Measurements from ENCODE around the gene EXOC8.

The EXOC8 gene

GRCh38 chr1:231376875-231377549, 39.4 kb upstream of the EXOC8 start:
- Histone ChIP-seq H3K4me2 (ENCODE audit: low read length) (no peak overlapping the region), H3K27ac (ENCODE audit: low read length) (no peak overlapping the region), H2AFZ (ENCODE audit: low read depth, low read length) (no peak overlapping the region), H3K9ac (ENCODE audit: low read length) (no peak overlapping the region), H3K36me3 (replicated peaks; ENCODE audit: low read depth, low read length) (no peaks in the 10 kb centered on the region), H3K4me1 (ENCODE audit: low read length) (no peaks in the 10 kb centered on the region), H3K79me2 (ENCODE audit: low read length) (peaks cover 59% of the 10 kb centered on the region), H4K20me1 (ENCODE audit: insufficient read depth, low read length) (peaks cover 86% of the 10 kb centered on the region), H3K9me3 (ENCODE audit: insufficient read depth, low read length) (no peaks in the 10 kb centered on the region), H3K27me3 (ENCODE audit: low read depth, low read length) (no peaks in the 10 kb centered on the region), H3K4me3 (ENCODE audit: low read length) (no peak overlapping the region)
- TF ChIP-seq CTCF (IDR thresholded peaks at IDR 0.05; ENCODE audit: low read depth, low read length) (no peak), EZH2phosphoT487 (IDR thresholded peaks at IDR 0.05; ENCODE audit: low read depth) (no peak)

GRCh38 chr1:231376101-231376500, 38.4 kb upstream of the EXOC8 start:
- H3K79me2 ChIP-seq (ENCODE audit: low read length): peaks cover 50% of the 10 kb centered on the region
- H4K20me1 ChIP-seq (ENCODE audit: insufficient read depth, low read length): peaks cover 85% of the 10 kb centered on the region
- no peaks in the 10 kb centered on the region for H3K36me3 ChIP-seq (replicated peaks; ENCODE audit: low read depth, low read length)
- no peak overlapping the region for H3K27ac ChIP-seq (ENCODE audit: low read length)
- H3K4me2 ChIP-seq (ENCODE audit: low read length): no peak overlapping the region
- H2AFZ ChIP-seq (ENCODE audit: low read depth, low read length): no peak overlapping the region
- no peaks in the 10 kb centered on the region for H3K9me3 ChIP-seq (ENCODE audit: insufficient read depth, low read length)
- no peak overlapping the region for H3K4me3 ChIP-seq (ENCODE audit: low read length)
- H3K4me1 ChIP-seq (ENCODE audit: low read length): no peaks in the 10 kb centered on the region
- no peaks in the 10 kb centered on the region for H3K27me3 ChIP-seq (ENCODE audit: low read depth, low read length)
- H3K9ac ChIP-seq (ENCODE audit: low read length): no peak overlapping the region
- TF ChIP-seq CTCF (IDR thresholded peaks at IDR 0.05; ENCODE audit: low read depth, low read length) (no peak), EZH2phosphoT487 (IDR thresholded peaks at IDR 0.05; ENCODE audit: low read depth) (no peak)

GRCh38 chr1:231374394-231374793, 36.7 kb upstream of the EXOC8 start:
- H3K4me2 ChIP-seq (ENCODE audit: low read length): no peak overlapping the region
- H3K9me3 ChIP-seq (ENCODE audit: insufficient read depth, low read length): no peaks in the 10 kb centered on the region
- TF ChIP-seq CTCF (IDR thresholded peaks at IDR 0.05; ENCODE audit: low read depth, low read length) (no peak), EZH2phosphoT487 (IDR thresholded peaks at IDR 0.05; ENCODE audit: low read depth) (no peak)
- no peaks in the 10 kb centered on the region for H3K27me3 ChIP-seq (ENCODE audit: low read depth, low read length)
- H3K36me3 ChIP-seq (replicated peaks; ENCODE audit: low read depth, low read length): peaks cover 2% of the 10 kb centered on the region
- peaks cover 71% of the 10 kb centered on the region for H4K20me1 ChIP-seq (ENCODE audit: insufficient read depth, low read length)
- H2AFZ ChIP-seq (ENCODE audit: low read depth, low read length): no peak overlapping the region
- no peak overlapping the region for H3K9ac ChIP-seq (ENCODE audit: low read length)
- no peaks in the 10 kb centered on the region for H3K4me1 ChIP-seq (ENCODE audit: low read length)
- no peak overlapping the region for H3K4me3 ChIP-seq (ENCODE audit: low read length)
- H3K27ac ChIP-seq (ENCODE audit: low read length): no peak overlapping the region
- H3K79me2 ChIP-seq (ENCODE audit: low read length): peaks cover 39% of the 10 kb centered on the region

GRCh38 chr1:231372501-231372900, 34.8 kb upstream of the EXOC8 start:
- Histone ChIP-seq H3K9me3 (ENCODE audit: insufficient read depth, low read length) (no peaks in the 10 kb centered on the region), H3K9ac (ENCODE audit: low read length) (no peak overlapping the region), H3K27me3 (ENCODE audit: low read depth, low read length) (no peaks in the 10 kb centered on the region), H3K4me2 (ENCODE audit: low read length) (no peak overlapping the region), H3K4me1 (ENCODE audit: low read length) (no peaks in the 10 kb centered on the region), H3K27ac (ENCODE audit: low read length) (no peak overlapping the region), H2AFZ (ENCODE audit: low read depth, low read length) (no peak overlapping the region), H3K36me3 (replicated peaks; ENCODE audit: low read depth, low read length) (peaks cover 6% of the 10 kb centered on the region), H4K20me1 (ENCODE audit: insufficient read depth, low read length) (peaks cover 67% of the 10 kb centered on the region), H3K4me3 (ENCODE audit: low read length) (no peak overlapping the region), H3K79me2 (ENCODE audit: low read length) (peaks cover 23% of the 10 kb centered on the region)
- no peak for TF ChIP-seq CTCF (IDR thresholded peaks at IDR 0.05; ENCODE audit: low read depth, low read length)
- TF ChIP-seq EZH2phosphoT487 (IDR thresholded peaks at IDR 0.05; ENCODE audit: low read depth): no peak

All from OCI-LY3 (cell line).